GM04504 (cell line): ENCODE measurements around the gene CASR.
"Not testable (repeated sequence)": the region's sequence is repeated elsewhere in the genome, so short reads cannot be mapped to it uniquely, and the experiment has no call there.

ENCODE experiments used
- DNase-seq: peaks from one replicate; pipeline ENCODE4 v3.0.0-alpha.2; 2012; ENCODE audit warnings: low read depth

Gene CASR

GRCh38 chr3:122183521-122183892, at the start of gene CASR:
TSS of gene CASR (plus strand) at chr3:122183668. CDS start at chr3:122254190, 70,522 bp downstream.
- no peak for DNase-seq

- DNase-seq, result no peak
Measured at GRCh38 chr3:122146466-122146865, 37.0 kb upstream of the CASR start.

GRCh38 chr3:122148941-122149627, 34.4 kb upstream of the CASR start:
- DNase-seq, result no peak

- no peak for DNase-seq
Measured at GRCh38 chr3:122151480-122151879, 32.0 kb upstream of the CASR start.

GRCh38 chr3:122164983-122165382, 18.5 kb upstream of the CASR start:
- DNase-seq, result not testable (repeated sequence)

- no peak for DNase-seq
Measured at GRCh38 chr3:122167630-122168029, 15.8 kb upstream of the CASR start.

- no peak for DNase-seq
Measured at GRCh38 chr3:122168044-122168443, 15.4 kb upstream of the CASR start.

GRCh38 chr3:122169911-122170310, 13.6 kb upstream of the CASR start:
- DNase-seq, result no peak

GRCh38 chr3:122171361-122171760, 12.1 kb upstream of the CASR start:
- DNase-seq, result not testable (repeated sequence)

- no peak for DNase-seq
Measured at GRCh38 chr3:122178711-122179110, 4.8 kb upstream of the CASR start.

- no peak for DNase-seq
Measured at GRCh38 chr3:122183893-122184590, 574 bp downstream of the CASR start.

- DNase-seq, result no peak
Measured at GRCh38 chr3:122184591-122184929, 1.1 kb downstream of the CASR start.

- no peak for DNase-seq
Measured at GRCh38 chr3:122186372-122186771, 2.9 kb downstream of the CASR start.

- no peak for DNase-seq
Measured at GRCh38 chr3:122188737-122189136, 5.3 kb downstream of the CASR start.

GRCh38 chr3:122189357-122189756, 5.9 kb downstream of the CASR start:
- DNase-seq, result no peak

GRCh38 chr3:122190525-122190924, 7.1 kb downstream of the CASR start:
- DNase-seq, result no peak

- no peak for DNase-seq
Measured at GRCh38 chr3:122198966-122199365, 15.5 kb downstream of the CASR start.

GRCh38 chr3:122199552-122199951, 16.1 kb downstream of the CASR start:
- DNase-seq, result no peak

GRCh38 chr3:122200661-122201060, 17.2 kb downstream of the CASR start:
- DNase-seq, result no peak

GRCh38 chr3:122201476-122201875, 18.0 kb downstream of the CASR start:
- DNase-seq, result not testable (repeated sequence)

GRCh38 chr3:122208579-122208978, 25.1 kb downstream of the CASR start:
- no peak for DNase-seq

GRCh38 chr3:122213650-122214049, 30.2 kb downstream of the CASR start:
- no peak for DNase-seq

GRCh38 chr3:122214711-122215110, 31.2 kb downstream of the CASR start:
- DNase-seq, result no peak
